H9 (cell line): ENCODE measurements around the gene ZNF648. TPM values are rescaled to one million over a fixed set of nuclear protein-coding genes. Genes with fewer than 3 reads are reported as not detected.
"Not testable (repeated sequence)": the region's sequence is repeated elsewhere in the genome, so short reads cannot be mapped to it uniquely, and the experiment has no call there.

ENCODE experiments used
- DNase-seq: peaks from one replicate; pipeline ENCODE4 v3.0.0-alpha.2; 2017
- H2AFZ ChIP-seq: one replicate; pipeline ENCODE4 v1.6.1; 2013; ENCODE audit warnings: mild to moderate bottlenecking, low read length, control low read depth, moderate library complexity
- H2AK5ac ChIP-seq: 2 replicates; pipeline ENCODE4 v1.6.1; 2013; ENCODE audit warnings: low read length, control low read depth, mixed read lengths; ENCODE audit not compliant: insufficient read length
- H2BK120ac ChIP-seq: one replicate; pipeline ENCODE4 v1.6.1; 2013; ENCODE audit warnings: low read depth, mild to moderate bottlenecking, low read length, control low read depth, inconsistent platforms; ENCODE audit not compliant: poor library complexity, severe bottlenecking
- H2BK12ac ChIP-seq: 2 replicates; pipeline ENCODE4 v1.6.1; 2013; ENCODE audit warnings: low read length, control low read depth, mixed read lengths, low read depth; ENCODE audit not compliant: insufficient read length
- H2BK15ac ChIP-seq: 2 replicates; pipeline ENCODE4 v1.6.1; 2013; ENCODE audit warnings: low read depth, low read length, control low read depth
- H2BK20ac ChIP-seq: one replicate; pipeline ENCODE4 v1.6.1; 2013; ENCODE audit warnings: low read depth, mild to moderate bottlenecking, low read length, control low read depth, inconsistent platforms; ENCODE audit not compliant: poor library complexity, severe bottlenecking
- H2BK5ac ChIP-seq: 2 replicates; pipeline ENCODE4 v1.6.1; 2013; ENCODE audit warnings: low read length, control low read depth, mixed read lengths; ENCODE audit not compliant: insufficient read length
- H3K14ac ChIP-seq: 2 replicates; pipeline ENCODE4 v1.6.1; 2013; ENCODE audit warnings: low read length, control low read depth; ENCODE audit not compliant: insufficient read depth
- H3K18ac ChIP-seq: 2 replicates; pipeline ENCODE4 v1.6.1; 2013; ENCODE audit warnings: low read depth, mild to moderate bottlenecking, mixed read lengths, low read length, control low read depth; ENCODE audit not compliant: insufficient read length
- H3K23ac ChIP-seq: 2 replicates; pipeline ENCODE4 v1.6.1; 2013; ENCODE audit warnings: low read length, control low read depth, mixed read lengths, low read depth; ENCODE audit not compliant: insufficient read length
- H3K23me2 ChIP-seq: 2 replicates; pipeline ENCODE4 v1.6.1; 2013; ENCODE audit warnings: low read depth, mild to moderate bottlenecking, mixed read lengths, low read length, control low read depth; ENCODE audit not compliant: insufficient read length, poor library complexity, severe bottlenecking
- H3K27ac ChIP-seq: 2 replicates; pipeline ENCODE4 v1.5.1; 2013; ENCODE audit warnings: low read length, control low read depth, mixed read lengths, low read depth; ENCODE audit not compliant: insufficient read length
- H3K27me3 ChIP-seq: 2 replicates; pipeline ENCODE4 v1.6.1; 2013; ENCODE audit warnings: low read length, control low read depth, inconsistent platforms; ENCODE audit not compliant: insufficient read depth
- H3K4ac ChIP-seq: 2 replicates; pipeline ENCODE4 v1.6.1; 2013; ENCODE audit warnings: low read depth, mild to moderate bottlenecking, control low read depth, inconsistent platforms, low read length, moderate library complexity
- H3K4me1 ChIP-seq: 2 replicates; pipeline ENCODE4 v1.6.1; 2013; ENCODE audit warnings: low read length, control low read depth, inconsistent platforms; ENCODE audit not compliant: insufficient read depth
- H3K4me2 ChIP-seq: 2 replicates; pipeline ENCODE4 v1.6.1; 2013; ENCODE audit warnings: low read length, control low read depth, mixed read lengths; ENCODE audit not compliant: insufficient read length, insufficient read depth
- H3K56ac ChIP-seq: 2 replicates; pipeline ENCODE4 v1.6.1; 2013; ENCODE audit warnings: low read depth, mild to moderate bottlenecking, mixed read lengths, low read length, control low read depth; ENCODE audit not compliant: insufficient read length
- H3K79me1 ChIP-seq: 2 replicates; pipeline ENCODE4 v1.6.1; 2013; ENCODE audit warnings: low read depth, mild to moderate bottlenecking, moderate library complexity, low read length, control low read depth, inconsistent platforms; ENCODE audit not compliant: insufficient read depth, poor library complexity, severe bottlenecking
- H3K79me2 ChIP-seq: 2 replicates; pipeline ENCODE4 v1.6.1; 2013; ENCODE audit warnings: low read length, control low read depth, inconsistent platforms; ENCODE audit not compliant: insufficient read depth
- H3K9ac ChIP-seq: 2 replicates; pipeline ENCODE4 v1.6.1; 2013; ENCODE audit warnings: low read length, control low read depth, mixed read lengths; ENCODE audit not compliant: insufficient read length; ENCODE audit errors: extremely low read depth
- H3K9me3 ChIP-seq: one replicate; pipeline ENCODE4 v1.6.1; 2013; ENCODE audit warnings: low read depth, low read length, inconsistent platforms; ENCODE audit not compliant: control insufficient read depth
- H3T11ph ChIP-seq: one replicate; pipeline ENCODE4 v1.6.1; 2013; ENCODE audit warnings: mild to moderate bottlenecking, low read length, control low read depth, inconsistent platforms
- H4K20me1 ChIP-seq: one replicate; pipeline ENCODE4 v1.6.1; 2013; ENCODE audit not compliant: control insufficient read depth, insufficient read length, insufficient read depth
- H4K5ac ChIP-seq: 2 replicates; pipeline ENCODE4 v1.6.1; 2013; ENCODE audit warnings: low read depth, mild to moderate bottlenecking, mixed read lengths, low read length, control low read depth; ENCODE audit not compliant: insufficient read length
- H4K8ac ChIP-seq: replicated peaks from 2 replicates; pipeline ENCODE4 v1.6.1; 2013; ENCODE audit warnings: low read length, control low read depth, mixed read lengths, low read depth; ENCODE audit not compliant: insufficient read length
- H4K91ac ChIP-seq: 2 replicates; pipeline ENCODE4 v1.6.1; 2013; ENCODE audit warnings: low read depth, mild to moderate bottlenecking, moderate library complexity, mixed read lengths, low read length, control low read depth; ENCODE audit not compliant: insufficient read length
- H3K27ac Mint-ChIP-seq, 3 experiments: 2 replicates in 2 of 3; 3 replicates in 1 of 3; pipeline ENCODE4 v1.8.0; 2020 to 2021; ENCODE audit warnings: mixed read lengths in 3 of 3, mild to moderate bottlenecking in 1 of 3, moderate library complexity in 1 of 3
- H3K27me3 Mint-ChIP-seq: 2 replicates; pipeline ENCODE4 v1.8.0; 2021; ENCODE audit warnings: low read depth, mild to moderate bottlenecking, moderate library complexity, mixed read lengths
- H3K36me3 Mint-ChIP-seq, 3 experiments: 2 replicates in 2 of 3; 3 replicates in 1 of 3; pipeline ENCODE4 v1.8.0; 2020 to 2021; ENCODE audit warnings: low read depth in 3 of 3, mixed read lengths in 3 of 3; ENCODE audit not compliant: insufficient read depth in 1 of 3
- H3K4me1 Mint-ChIP-seq, 2 experiments: 2 replicates each; pipeline ENCODE4 v1.8.0; 2020; ENCODE audit warnings: mixed read lengths in 2 of 2
- H3K4me3 Mint-ChIP-seq, 2 experiments: 2 replicates in 1 of 2; 3 replicates in 1 of 2; pipeline ENCODE4 v1.8.0; 2020 to 2021; ENCODE audit warnings: mild to moderate bottlenecking in 2 of 2, mixed read lengths in 2 of 2, moderate library complexity in 1 of 2
- H3K9me3 Mint-ChIP-seq, 2 experiments: 2 replicates in 1 of 2; 3 replicates in 1 of 2; pipeline ENCODE4 v1.8.0; 2020; ENCODE audit warnings: mild to moderate bottlenecking in 2 of 2, mixed read lengths in 2 of 2, moderate library complexity in 1 of 2
- WGBS: extraction: QIAGEN DNeasy Blood & Tissue Kit; methylation state at CpG from one replicate; pipeline ENCODE4 v1.1.7; 2013; ENCODE audit warnings: missing lambda C conversion rate, low lambda C conversion rate, mixed read lengths; ENCODE audit not compliant: insufficient read length; ENCODE audit errors: extremely low coverage; 5-methylcytosine and 5-hydroxymethylcytosine counted together
- total RNA-seq: library from RNA; stranded (reverse); gene quantifications from 2 replicates; pipeline ENCODE4 v1.2.1, GENCODE V29; 2021

The ZNF648 gene
- total RNA-seq, 1 experiment from 2014 or later = 1.4 TPM

DNA sequence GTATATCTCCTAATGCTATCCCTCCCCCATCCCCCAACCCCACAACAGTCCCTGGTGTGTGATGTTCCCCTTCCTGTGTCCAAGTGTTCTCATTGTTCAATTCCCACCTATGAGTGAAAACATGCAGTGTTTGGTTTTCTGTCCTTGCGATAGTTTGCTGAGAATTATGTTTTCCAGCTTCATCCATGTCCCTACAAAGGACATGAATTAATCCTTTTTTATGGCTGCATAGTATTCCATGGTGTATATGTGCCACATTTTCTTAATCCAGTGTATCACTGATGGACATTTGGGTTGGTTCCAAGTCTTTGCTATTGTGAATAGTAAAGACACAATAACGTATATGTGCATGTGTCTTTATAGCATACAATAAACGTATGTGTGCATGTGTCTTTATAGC, 56.1 kb downstream of the ZNF648 start:
- H3K36me3 Mint-ChIP-seq = peaks cover 11 to 29% (median 12%) of the 10 kb centered on the region in 3 experiments

More for the DNA sequence above, 56.1 kb downstream of the ZNF648 start:
- DNase-seq, H3K27me3 ChIP-seq, H3K23me2 ChIP-seq, H3K9me3 ChIP-seq, H2BK120ac ChIP-seq, H3K56ac ChIP-seq, H3K23ac ChIP-seq, H3K14ac ChIP-seq, H4K5ac ChIP-seq, H3K4me3 Mint-ChIP-seq, H3K4me1 ChIP-seq, H3K79me2 ChIP-seq, H3K4me2 ChIP-seq, H3K4ac ChIP-seq, H4K20me1 ChIP-seq, H2AK5ac ChIP-seq, H3K27ac Mint-ChIP-seq, H3K9ac ChIP-seq, H3K27ac ChIP-seq, H3T11ph ChIP-seq, H4K8ac ChIP-seq, H2BK5ac ChIP-seq, H2BK20ac ChIP-seq, H4K91ac ChIP-seq, H2BK15ac ChIP-seq, H2BK12ac ChIP-seq, H2AFZ ChIP-seq, H3K79me1 ChIP-seq, H3K27me3 Mint-ChIP-seq, H3K18ac ChIP-seq: not testable (repeated sequence)
- WGBS = no CpG with 5 or more reads among the region's 3 CpGs
- Mint-ChIP-seq H3K4me1 (peaks cover 20 to 23% of the 10 kb centered on the region in 2 experiments), H3K9me3 (peaks cover 22 to 29% of the 10 kb centered on the region in 2 experiments)
